ENCODE data around the gene CCP110.

The CCP110 gene

DNA sequence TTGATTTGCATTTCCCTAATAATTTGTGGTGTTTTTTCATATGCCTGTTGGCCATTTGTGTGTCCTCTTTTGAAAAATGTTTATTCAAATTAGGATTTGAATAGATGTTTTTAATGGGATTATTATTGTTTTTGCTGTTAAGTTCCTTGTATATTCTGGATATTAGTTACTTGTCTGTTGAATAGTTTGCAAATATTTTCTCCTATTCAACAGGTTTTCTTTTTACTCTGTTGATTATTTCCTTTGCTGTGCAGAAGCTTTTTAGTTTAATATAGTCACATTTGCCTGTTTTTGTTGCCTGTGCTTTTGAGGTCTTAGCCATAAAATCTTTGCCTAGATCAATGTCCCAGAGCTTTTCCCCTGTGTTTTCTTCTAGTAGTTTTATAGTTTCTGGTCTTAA lies 11.4 kb upstream of the CCP110 start:
- Histone ChIP-seq H3K27me3 (ENCODE audit: insufficient read depth, insufficient read length) (no peaks in the 10 kb centered on the region), H3K9ac (ENCODE audit: insufficient read length, low read depth) (no peak overlapping the region), H3K4me1 (ENCODE audit: insufficient read depth, insufficient read length) (no peaks in the 10 kb centered on the region), H3K4me3 (ENCODE audit: insufficient read length, low read depth) (no peak overlapping the region), H3K36me3 (ENCODE audit: insufficient read depth, insufficient read length, low read length) (peaks cover 59% of the 10 kb centered on the region), H3K9me3 (ENCODE audit: insufficient read depth, low read length) (no peaks in the 10 kb centered on the region)
- DNase-seq (ENCODE audit: low read depth, low spot score): no peak
- no peak for TF ChIP-seq ZNF274 (IDR thresholded peaks at IDR 0.05; ENCODE audit: low read depth, low read length)
- TF ChIP-seq YY1 (IDR thresholded peaks at IDR 0.05; ENCODE audit: insufficient read depth, insufficient read length): no peak
- TF ChIP-seq SUZ12 (IDR thresholded peaks at IDR 0.05; ENCODE audit: extremely low read depth, insufficient read depth, insufficient read length): no peak

GRCh38 chr16:19513377-19514053 lies 10.2 kb upstream of the CCP110 start:
- Histone ChIP-seq H3K9me3 (ENCODE audit: insufficient read depth, low read length) (no peaks in the 10 kb centered on the region), H3K27me3 (ENCODE audit: insufficient read depth, insufficient read length) (no peaks in the 10 kb centered on the region), H3K4me1 (ENCODE audit: insufficient read depth, insufficient read length) (no peaks in the 10 kb centered on the region), H3K36me3 (ENCODE audit: insufficient read depth, insufficient read length, low read length) (peaks cover 56% of the 10 kb centered on the region), H3K4me3 (ENCODE audit: insufficient read length, low read depth) (no peak overlapping the region), H3K9ac (ENCODE audit: insufficient read length, low read depth) (no peak overlapping the region)
- DNase-seq (ENCODE audit: low read depth, low spot score): no peak
- TF ChIP-seq ZNF274 (IDR thresholded peaks at IDR 0.05; ENCODE audit: low read depth, low read length) (no peak), SUZ12 (IDR thresholded peaks at IDR 0.05; ENCODE audit: extremely low read depth, insufficient read depth, insufficient read length) (no peak), YY1 (IDR thresholded peaks at IDR 0.05; ENCODE audit: insufficient read depth, insufficient read length) (no peak)

GRCh38 chr16:19515757-19516156 lies 8.0 kb upstream of the CCP110 start:
- Histone ChIP-seq H3K4me3 (ENCODE audit: insufficient read length, low read depth) (no peak overlapping the region), H3K4me1 (ENCODE audit: insufficient read depth, insufficient read length) (no peaks in the 10 kb centered on the region), H3K9me3 (ENCODE audit: insufficient read depth, low read length) (no peaks in the 10 kb centered on the region), H3K36me3 (ENCODE audit: insufficient read depth, insufficient read length, low read length) (peaks cover 55% of the 10 kb centered on the region), H3K27me3 (ENCODE audit: insufficient read depth, insufficient read length) (no peaks in the 10 kb centered on the region), H3K9ac (ENCODE audit: insufficient read length, low read depth) (no peak overlapping the region)
- DNase-seq (ENCODE audit: low read depth, low spot score): no peak
- no peak for TF ChIP-seq YY1 (IDR thresholded peaks at IDR 0.05; ENCODE audit: insufficient read depth, insufficient read length)

GRCh38 chr16:19517424-19518089 lies 6.2 kb upstream of the CCP110 start:
- DNase-seq (ENCODE audit: low read depth, low spot score): no peak
- peaks cover 55% of the 10 kb centered on the region for H3K36me3 ChIP-seq (ENCODE audit: insufficient read depth, insufficient read length, low read length)
- H3K4me1 ChIP-seq (ENCODE audit: insufficient read depth, insufficient read length): no peaks in the 10 kb centered on the region
- H3K9me3 ChIP-seq (ENCODE audit: insufficient read depth, low read length): no peaks in the 10 kb centered on the region
- no peaks in the 10 kb centered on the region for H3K27me3 ChIP-seq (ENCODE audit: insufficient read depth, insufficient read length)
- no peak overlapping the region for H3K4me3 ChIP-seq (ENCODE audit: insufficient read length, low read depth)
- H3K9ac ChIP-seq (ENCODE audit: insufficient read length, low read depth): no peak overlapping the region
- TF ChIP-seq ZNF274 (IDR thresholded peaks at IDR 0.05; ENCODE audit: low read depth, low read length): no peak
- TF ChIP-seq YY1 (IDR thresholded peaks at IDR 0.05; ENCODE audit: insufficient read depth, insufficient read length): no peak
- TF ChIP-seq SUZ12 (IDR thresholded peaks at IDR 0.05; ENCODE audit: extremely low read depth, insufficient read depth, insufficient read length): no peak

- Histone ChIP-seq H3K36me3 (ENCODE audit: insufficient read depth, insufficient read length, low read length) (peaks cover 51% of the 10 kb centered on the region), H3K9ac (ENCODE audit: insufficient read length, low read depth) (no peak overlapping the region), H3K27me3 (ENCODE audit: insufficient read depth, insufficient read length) (no peaks in the 10 kb centered on the region), H3K4me1 (ENCODE audit: insufficient read depth, insufficient read length) (no peaks in the 10 kb centered on the region), H3K9me3 (ENCODE audit: insufficient read depth, low read length) (no peaks in the 10 kb centered on the region), H3K4me3 (ENCODE audit: insufficient read length, low read depth) (no peak overlapping the region)
- DNase-seq (ENCODE audit: low read depth, low spot score): no peak
- TF ChIP-seq SUZ12 (IDR thresholded peaks at IDR 0.05; ENCODE audit: extremely low read depth, insufficient read depth, insufficient read length) (no peak), YY1 (IDR thresholded peaks at IDR 0.05; ENCODE audit: insufficient read depth, insufficient read length) (no peak), ZNF274 (IDR thresholded peaks at IDR 0.05; ENCODE audit: low read depth, low read length) (no peak)
Observed at GRCh38 chr16:19518388-19518787, 5.4 kb upstream of the CCP110 start.

DNA sequence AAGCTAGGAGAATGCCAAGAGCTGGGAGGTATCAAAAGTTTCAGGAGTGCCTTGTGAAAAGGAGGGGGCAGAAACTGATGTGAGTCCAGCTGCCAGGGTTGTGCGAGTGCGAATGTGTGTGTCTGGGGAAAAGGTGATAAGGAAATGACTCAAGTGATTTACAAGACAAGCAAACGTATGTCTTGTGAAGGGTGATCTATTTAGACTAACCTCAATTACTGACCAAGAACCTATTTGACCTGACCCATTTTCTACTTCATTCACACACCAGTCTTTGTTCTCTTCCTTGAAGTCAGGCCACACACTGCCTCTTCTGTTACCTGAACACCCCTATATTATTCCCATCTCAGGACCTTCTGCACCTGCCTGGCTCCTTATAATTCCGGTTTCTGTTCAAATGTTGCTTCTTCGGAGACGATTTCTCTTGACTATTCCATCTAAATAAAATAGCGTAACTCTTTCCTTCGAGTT lies 2.8 kb upstream of the CCP110 start:
- no peak for DNase-seq (ENCODE audit: low read depth, low spot score)
- Histone ChIP-seq H3K4me3 (ENCODE audit: insufficient read length, low read depth) (peak overlapping the region; percentile 90), H3K36me3 (ENCODE audit: insufficient read depth, insufficient read length, low read length) (peaks cover 34% of the 10 kb centered on the region), H3K27me3 (ENCODE audit: insufficient read depth, insufficient read length) (no peaks in the 10 kb centered on the region), H3K4me1 (ENCODE audit: insufficient read depth, insufficient read length) (no peaks in the 10 kb centered on the region), H3K9me3 (ENCODE audit: insufficient read depth, low read length) (no peaks in the 10 kb centered on the region), H3K9ac (ENCODE audit: insufficient read length, low read depth) (peak overlapping the region; percentile 97)
- TF ChIP-seq YY1 (IDR thresholded peaks at IDR 0.05; ENCODE audit: insufficient read depth, insufficient read length) (no peak), SUZ12 (IDR thresholded peaks at IDR 0.05; ENCODE audit: extremely low read depth, insufficient read depth, insufficient read length) (no peak), ZNF274 (IDR thresholded peaks at IDR 0.05; ENCODE audit: low read depth, low read length) (no peak)

GRCh38 chr16:19521471-19522396 lies 2.0 kb upstream of the CCP110 start, which contains the start of gene GDE1:
Gene GDE1, minus strand, starts transcription at chr16:19522098. Its CDS starts 134 bp downstream, at chr16:19521964.
- Histone ChIP-seq H3K27me3 (ENCODE audit: insufficient read depth, insufficient read length) (no peaks in the 10 kb centered on the region), H3K36me3 (ENCODE audit: insufficient read depth, insufficient read length, low read length) (peaks cover 29% of the 10 kb centered on the region), H3K9me3 (ENCODE audit: insufficient read depth, low read length) (no peaks in the 10 kb centered on the region), H3K4me1 (ENCODE audit: insufficient read depth, insufficient read length) (no peaks in the 10 kb centered on the region), H3K4me3 (ENCODE audit: insufficient read length, low read depth) (peak within 1 kb of the TSS; percentile 90), H3K9ac (ENCODE audit: insufficient read length, low read depth) (peak within 1 kb of the TSS; percentile 97)
- DNase-seq (ENCODE audit: low read depth, low spot score): peak; percentile 93
- TF ChIP-seq YY1 (IDR thresholded peaks at IDR 0.05; ENCODE audit: insufficient read depth, insufficient read length): peak; percentile 62
- TF ChIP-seq SUZ12 (IDR thresholded peaks at IDR 0.05; ENCODE audit: extremely low read depth, insufficient read depth, insufficient read length): no peak

Measured in NT2/D1 (cell line).